ENCODE data around the gene ITPK1.

DNA sequence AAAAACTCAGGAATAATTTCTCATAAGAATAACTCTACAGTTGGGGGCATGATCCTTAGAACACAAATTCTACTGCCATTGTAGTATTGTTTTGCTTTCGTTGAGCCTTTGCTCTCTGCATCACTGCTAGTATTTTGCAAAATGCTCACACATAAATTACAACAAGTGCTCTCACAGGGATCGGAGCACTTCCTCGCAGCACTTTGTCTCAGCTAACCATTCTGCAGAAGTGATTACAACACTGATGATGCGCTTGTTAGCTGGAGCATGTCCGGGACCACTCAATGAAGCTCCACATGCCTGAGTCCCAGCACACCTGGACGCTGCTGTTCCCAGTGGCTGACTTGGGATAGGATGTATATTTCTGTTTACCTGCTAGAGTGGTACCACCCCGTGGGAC is 37.4 kb upstream of the ITPK1 start:
- TF ChIP-seq, protein P1, sequence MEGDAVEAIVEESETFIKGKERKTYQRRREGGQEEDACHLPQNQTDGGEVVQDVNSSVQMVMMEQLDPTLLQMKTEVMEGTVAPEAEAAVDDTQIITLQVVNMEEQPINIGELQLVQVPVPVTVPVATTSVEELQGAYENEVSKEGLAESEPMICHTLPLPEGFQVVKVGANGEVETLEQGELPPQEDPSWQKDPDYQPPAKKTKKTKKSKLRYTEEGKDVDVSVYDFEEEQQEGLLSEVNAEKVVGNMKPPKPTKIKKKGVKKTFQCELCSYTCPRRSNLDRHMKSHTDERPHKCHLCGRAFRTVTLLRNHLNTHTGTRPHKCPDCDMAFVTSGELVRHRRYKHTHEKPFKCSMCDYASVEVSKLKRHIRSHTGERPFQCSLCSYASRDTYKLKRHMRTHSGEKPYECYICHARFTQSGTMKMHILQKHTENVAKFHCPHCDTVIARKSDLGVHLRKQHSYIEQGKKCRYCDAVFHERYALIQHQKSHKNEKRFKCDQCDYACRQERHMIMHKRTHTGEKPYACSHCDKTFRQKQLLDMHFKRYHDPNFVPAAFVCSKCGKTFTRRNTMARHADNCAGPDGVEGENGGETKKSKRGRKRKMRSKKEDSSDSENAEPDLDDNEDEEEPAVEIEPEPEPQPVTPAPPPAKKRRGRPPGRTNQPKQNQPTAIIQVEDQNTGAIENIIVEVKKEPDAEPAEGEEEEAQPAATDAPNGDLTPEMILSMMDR (IDR thresholded peaks at IDR 0.05) = no peak
- TF ChIP-seq POLR2A (IDR thresholded peaks at IDR 0.05) = no peak

Measured in thyroid gland (tissue), 4 donors.